ENCODE results near the gene PCSK9.

DNA sequence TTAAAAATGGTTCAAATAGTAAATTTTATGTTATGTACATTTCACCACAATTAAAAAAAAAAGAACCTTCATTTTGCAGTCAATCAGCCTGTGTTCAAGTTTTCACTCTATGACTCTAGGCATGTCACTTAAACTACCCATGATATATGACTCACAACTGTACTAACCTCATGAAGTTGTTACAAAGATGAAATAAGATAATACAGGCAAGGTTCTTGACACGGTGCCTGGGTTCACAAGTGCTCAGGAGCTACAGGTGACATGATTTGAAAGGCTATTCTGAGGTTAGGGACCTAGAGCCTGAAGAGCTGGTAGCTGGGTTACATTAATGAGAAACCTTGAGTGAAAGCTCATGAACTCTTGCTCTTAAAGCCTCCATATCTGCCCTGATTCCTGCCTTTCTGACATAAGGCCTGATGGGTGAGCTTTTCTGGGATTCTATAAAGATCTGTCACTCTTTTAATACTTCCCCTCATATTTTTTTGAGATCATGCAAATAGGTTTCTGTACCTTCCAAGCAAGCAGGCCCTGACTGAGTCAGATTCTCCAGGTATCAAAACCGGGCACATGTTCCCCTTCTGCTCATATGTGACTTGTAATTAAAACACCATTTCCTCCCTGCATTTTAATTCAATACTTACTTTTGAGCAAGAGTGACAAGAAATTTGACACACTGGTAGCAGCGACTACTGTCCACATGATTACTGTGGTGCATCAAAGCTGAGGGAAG lies 34.0 kb downstream of the PCSK9 start:
- TF ChIP-seq MXI1 (IDR thresholded peaks at IDR 0.05; ENCODE audit: borderline replicate concordance, low read depth, low read length) (no peak), SUZ12 (IDR thresholded peaks at IDR 0.05; ENCODE audit: low read depth, low read length) (no peak), DNMT3B (CRISPR knock-in tag; conservative IDR thresholded peaks at IDR 0.05) (no peak), KMT2A (CRISPR knock-in tag; IDR thresholded peaks at IDR 0.05) (no peak), PHF8 (CRISPR knock-in tag; IDR thresholded peaks at IDR 0.05) (no peak), PAX8 (CRISPR knock-in tag; IDR thresholded peaks at IDR 0.05; ENCODE audit: borderline replicate concordance) (no peak), ZMYM3 (CRISPR knock-in tag; IDR thresholded peaks at IDR 0.05) (no peak), PHF21A (CRISPR knock-in tag; IDR thresholded peaks at IDR 0.05) (no peak), ZNF138 (CRISPR knock-in tag; IDR thresholded peaks at IDR 0.05; ENCODE audit: low read depth) (no peak)
- TF ChIP-seq, protein P1, sequence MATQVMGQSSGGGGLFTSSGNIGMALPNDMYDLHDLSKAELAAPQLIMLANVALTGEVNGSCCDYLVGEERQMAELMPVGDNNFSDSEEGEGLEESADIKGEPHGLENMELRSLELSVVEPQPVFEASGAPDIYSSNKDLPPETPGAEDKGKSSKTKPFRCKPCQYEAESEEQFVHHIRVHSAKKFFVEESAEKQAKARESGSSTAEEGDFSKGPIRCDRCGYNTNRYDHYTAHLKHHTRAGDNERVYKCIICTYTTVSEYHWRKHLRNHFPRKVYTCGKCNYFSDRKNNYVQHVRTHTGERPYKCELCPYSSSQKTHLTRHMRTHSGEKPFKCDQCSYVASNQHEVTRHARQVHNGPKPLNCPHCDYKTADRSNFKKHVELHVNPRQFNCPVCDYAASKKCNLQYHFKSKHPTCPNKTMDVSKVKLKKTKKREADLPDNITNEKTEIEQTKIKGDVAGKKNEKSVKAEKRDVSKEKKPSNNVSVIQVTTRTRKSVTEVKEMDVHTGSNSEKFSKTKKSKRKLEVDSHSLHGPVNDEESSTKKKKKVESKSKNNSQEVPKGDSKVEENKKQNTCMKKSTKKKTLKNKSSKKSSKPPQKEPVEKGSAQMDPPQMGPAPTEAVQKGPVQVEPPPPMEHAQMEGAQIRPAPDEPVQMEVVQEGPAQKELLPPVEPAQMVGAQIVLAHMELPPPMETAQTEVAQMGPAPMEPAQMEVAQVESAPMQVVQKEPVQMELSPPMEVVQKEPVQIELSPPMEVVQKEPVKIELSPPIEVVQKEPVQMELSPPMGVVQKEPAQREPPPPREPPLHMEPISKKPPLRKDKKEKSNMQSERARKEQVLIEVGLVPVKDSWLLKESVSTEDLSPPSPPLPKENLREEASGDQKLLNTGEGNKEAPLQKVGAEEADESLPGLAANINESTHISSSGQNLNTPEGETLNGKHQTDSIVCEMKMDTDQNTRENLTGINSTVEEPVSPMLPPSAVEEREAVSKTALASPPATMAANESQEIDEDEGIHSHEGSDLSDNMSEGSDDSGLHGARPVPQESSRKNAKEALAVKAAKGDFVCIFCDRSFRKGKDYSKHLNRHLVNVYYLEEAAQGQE (IDR thresholded peaks at IDR 0.05; ENCODE audit: borderline replicate concordance in 1 of 2, low read depth in 1 of 2, low read length in 2 of 2), result no peak
- TF ChIP-seq, protein P2, sequence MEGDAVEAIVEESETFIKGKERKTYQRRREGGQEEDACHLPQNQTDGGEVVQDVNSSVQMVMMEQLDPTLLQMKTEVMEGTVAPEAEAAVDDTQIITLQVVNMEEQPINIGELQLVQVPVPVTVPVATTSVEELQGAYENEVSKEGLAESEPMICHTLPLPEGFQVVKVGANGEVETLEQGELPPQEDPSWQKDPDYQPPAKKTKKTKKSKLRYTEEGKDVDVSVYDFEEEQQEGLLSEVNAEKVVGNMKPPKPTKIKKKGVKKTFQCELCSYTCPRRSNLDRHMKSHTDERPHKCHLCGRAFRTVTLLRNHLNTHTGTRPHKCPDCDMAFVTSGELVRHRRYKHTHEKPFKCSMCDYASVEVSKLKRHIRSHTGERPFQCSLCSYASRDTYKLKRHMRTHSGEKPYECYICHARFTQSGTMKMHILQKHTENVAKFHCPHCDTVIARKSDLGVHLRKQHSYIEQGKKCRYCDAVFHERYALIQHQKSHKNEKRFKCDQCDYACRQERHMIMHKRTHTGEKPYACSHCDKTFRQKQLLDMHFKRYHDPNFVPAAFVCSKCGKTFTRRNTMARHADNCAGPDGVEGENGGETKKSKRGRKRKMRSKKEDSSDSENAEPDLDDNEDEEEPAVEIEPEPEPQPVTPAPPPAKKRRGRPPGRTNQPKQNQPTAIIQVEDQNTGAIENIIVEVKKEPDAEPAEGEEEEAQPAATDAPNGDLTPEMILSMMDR (CRISPR knock-in tag; IDR thresholded peaks at IDR 0.05), result no peak
